GM12864 (cell line): Measurements from ENCODE around the gene NES.
"Not testable (repeated sequence)": the region's sequence is repeated elsewhere in the genome, so short reads cannot be mapped to it uniquely, and the experiment has no call there.

ENCODE experiments used
- DNase-seq: peaks from one replicate; pipeline ENCODE4 v3.0.0-alpha.2; 2011; ENCODE audit warnings: low read depth
- H3K4me3 ChIP-seq: 2 replicates; pipeline ENCODE4 v1.5.1; 2011; ENCODE audit warnings: mild to moderate bottlenecking, low read depth, low read length, control low read depth
- CTCF ChIP-seq: IDR thresholded peaks from 2 replicates; pipeline ENCODE4 v1.5.1; 2011; ENCODE audit warnings: low read depth, mild to moderate bottlenecking, moderate library complexity, low read length, control low read depth, inconsistent platforms; ENCODE audit errors: missing control alignments

Gene NES

GRCh38 chr1:156640842-156641706, 36.1 kb downstream of the NES start:
- no peak for DNase-seq
- no peak for TF ChIP-seq CTCF
- no peak overlapping the region for H3K4me3 ChIP-seq

GRCh38 chr1:156639601-156640101, 37.6 kb downstream of the NES start:
- TF ChIP-seq CTCF = no peak

GRCh38 chr1:156638189-156638985, 38.8 kb downstream of the NES start:
- no peak overlapping the region for H3K4me3 ChIP-seq
- TF ChIP-seq CTCF = no peak
- no peak for DNase-seq

More at GRCh38 chr1:156639601-156640101, 37.6 kb downstream of the NES start:
- no peak for DNase-seq
- no peak overlapping the region for H3K4me3 ChIP-seq

GRCh38 chr1:156632355-156632754, 44.9 kb downstream of the NES start:
- no peak for TF ChIP-seq CTCF
- no peak for DNase-seq
- H3K4me3 ChIP-seq = no peak overlapping the region

- not testable (repeated sequence) for H3K4me3 ChIP-seq, DNase-seq
These were observed 46.1 kb downstream of the NES start for GRCh38 chr1:156631152-156631551.

GRCh38 chr1:156629823-156630449, 47.3 kb downstream of the NES start:
- no peak for TF ChIP-seq CTCF
- no peak for DNase-seq

More at GRCh38 chr1:156629823-156630449, 47.3 kb downstream of the NES start:
- H3K4me3 ChIP-seq = no peak overlapping the region
